ENCODE results near the gene TMEM272. TPM values are rescaled to one million over a fixed set of nuclear protein-coding genes. Genes with fewer than 3 reads are reported as not detected.

TMEM272 gene
- total RNA-seq, 1 donor from 2014 or later = 0.12 TPM

DNA sequence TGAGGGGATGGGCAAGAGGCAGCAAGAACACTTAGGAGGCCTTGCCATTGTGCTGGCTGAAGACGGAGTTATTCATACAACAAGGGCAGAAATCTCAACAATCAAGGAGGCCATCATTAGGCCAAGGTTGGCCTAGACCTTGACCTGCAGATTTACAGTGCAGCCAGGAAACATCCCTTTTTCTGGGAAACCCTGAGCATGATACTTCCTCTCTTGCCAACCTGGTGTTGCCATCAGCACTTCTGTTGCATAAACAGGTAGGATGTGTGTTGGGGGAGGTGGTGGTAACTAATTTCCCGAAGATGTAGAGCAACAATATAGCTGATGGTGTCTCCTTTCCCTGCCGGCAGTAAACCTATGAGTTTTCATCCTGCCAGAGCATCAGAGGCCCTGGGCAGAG is 8.0 kb downstream of the TMEM272 start:
- H3K9me3 Mint-ChIP-seq (ENCODE audit: low read depth) = no peaks in the 10 kb centered on the region
- TF ChIP-seq, protein P1, sequence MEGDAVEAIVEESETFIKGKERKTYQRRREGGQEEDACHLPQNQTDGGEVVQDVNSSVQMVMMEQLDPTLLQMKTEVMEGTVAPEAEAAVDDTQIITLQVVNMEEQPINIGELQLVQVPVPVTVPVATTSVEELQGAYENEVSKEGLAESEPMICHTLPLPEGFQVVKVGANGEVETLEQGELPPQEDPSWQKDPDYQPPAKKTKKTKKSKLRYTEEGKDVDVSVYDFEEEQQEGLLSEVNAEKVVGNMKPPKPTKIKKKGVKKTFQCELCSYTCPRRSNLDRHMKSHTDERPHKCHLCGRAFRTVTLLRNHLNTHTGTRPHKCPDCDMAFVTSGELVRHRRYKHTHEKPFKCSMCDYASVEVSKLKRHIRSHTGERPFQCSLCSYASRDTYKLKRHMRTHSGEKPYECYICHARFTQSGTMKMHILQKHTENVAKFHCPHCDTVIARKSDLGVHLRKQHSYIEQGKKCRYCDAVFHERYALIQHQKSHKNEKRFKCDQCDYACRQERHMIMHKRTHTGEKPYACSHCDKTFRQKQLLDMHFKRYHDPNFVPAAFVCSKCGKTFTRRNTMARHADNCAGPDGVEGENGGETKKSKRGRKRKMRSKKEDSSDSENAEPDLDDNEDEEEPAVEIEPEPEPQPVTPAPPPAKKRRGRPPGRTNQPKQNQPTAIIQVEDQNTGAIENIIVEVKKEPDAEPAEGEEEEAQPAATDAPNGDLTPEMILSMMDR (IDR thresholded peaks at IDR 0.05) = no peak
- no peak overlapping the region for H3K27ac Mint-ChIP-seq (ENCODE audit: unreplicated experiment)
- H3K4me3 Mint-ChIP-seq (ENCODE audit: unreplicated experiment) = no peak overlapping the region
- peaks cover 14% of the 10 kb centered on the region for H3K27me3 Mint-ChIP-seq (ENCODE audit: low read depth)
- DNase-seq (ENCODE audit: low spot score) = no peak
- no peaks in the 10 kb centered on the region for H3K36me3 Mint-ChIP-seq (ENCODE audit: low read depth)
- peaks cover 8% of the 10 kb centered on the region for H3K4me1 Mint-ChIP-seq (ENCODE audit: low read depth)

DNA sequence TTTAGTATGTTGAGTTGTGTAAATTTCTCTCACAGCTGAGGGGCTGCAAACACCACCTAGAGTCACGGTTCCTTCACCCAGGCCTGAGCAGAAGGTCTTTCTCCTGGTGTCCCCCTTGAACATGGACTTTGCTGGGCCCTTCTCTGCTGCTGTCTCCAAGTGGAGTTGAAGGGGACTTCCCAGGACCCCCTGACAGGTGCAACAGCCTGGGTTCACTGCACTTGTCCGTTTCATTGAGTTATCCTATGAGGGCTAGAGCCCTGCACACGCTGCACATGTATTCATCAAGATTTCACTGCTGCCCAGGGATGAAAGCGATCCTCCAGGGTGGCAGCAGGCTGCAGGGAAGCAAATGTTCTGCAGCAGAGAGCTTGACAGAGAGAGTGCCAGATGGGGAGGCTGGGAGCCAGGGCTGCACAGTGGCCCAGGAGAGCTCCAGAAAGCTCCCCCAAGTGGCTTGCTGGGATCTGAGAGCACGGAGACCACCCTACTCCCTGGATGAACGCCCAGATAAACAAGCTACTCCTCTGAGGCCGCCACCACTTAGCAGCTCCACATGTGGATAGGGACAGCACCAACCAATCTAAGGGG is 10.3 kb downstream of the TMEM272 start:
- no peak overlapping the region for H3K27ac Mint-ChIP-seq (ENCODE audit: unreplicated experiment)
- TF ChIP-seq, protein P1 (IDR thresholded peaks at IDR 0.05) = no peak
- H3K9me3 Mint-ChIP-seq (ENCODE audit: low read depth) = no peaks in the 10 kb centered on the region
- H3K4me3 Mint-ChIP-seq (ENCODE audit: unreplicated experiment) = no peak overlapping the region
- peaks cover 8% of the 10 kb centered on the region for H3K4me1 Mint-ChIP-seq (ENCODE audit: low read depth)
- H3K36me3 Mint-ChIP-seq (ENCODE audit: low read depth) = no peaks in the 10 kb centered on the region
- H3K27me3 Mint-ChIP-seq (ENCODE audit: low read depth) = peaks cover 14% of the 10 kb centered on the region
- no peak for DNase-seq (ENCODE audit: low spot score)

DNA sequence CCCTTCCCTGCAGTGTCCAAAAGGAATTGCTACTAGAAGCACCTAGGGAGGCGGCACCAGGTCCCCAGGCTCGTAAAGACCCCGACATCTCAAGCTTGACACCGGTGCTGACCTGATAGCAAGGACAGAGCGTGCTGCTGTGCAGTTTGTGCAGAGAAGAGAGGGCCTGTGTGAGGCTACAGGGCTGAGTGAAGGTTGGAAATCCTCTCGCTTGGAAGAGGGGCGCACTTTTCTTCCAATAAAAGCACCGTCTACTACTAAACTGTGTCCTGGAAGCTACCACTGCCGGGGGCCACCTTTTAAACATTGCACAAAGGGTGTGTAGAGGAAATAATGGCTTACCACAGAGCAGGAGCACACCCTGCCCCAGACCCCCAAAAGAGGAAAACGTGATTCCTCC is 11.0 kb downstream of the TMEM272 start:
- no peaks in the 10 kb centered on the region for H3K9me3 Mint-ChIP-seq (ENCODE audit: low read depth)
- no peak overlapping the region for H3K27ac Mint-ChIP-seq (ENCODE audit: unreplicated experiment)
- TF ChIP-seq, protein P1 (IDR thresholded peaks at IDR 0.05) = no peak
- H3K36me3 Mint-ChIP-seq (ENCODE audit: low read depth) = no peaks in the 10 kb centered on the region
- no peak overlapping the region for H3K4me3 Mint-ChIP-seq (ENCODE audit: unreplicated experiment)
- H3K27me3 Mint-ChIP-seq (ENCODE audit: low read depth) = peaks cover 14% of the 10 kb centered on the region
- H3K4me1 Mint-ChIP-seq (ENCODE audit: low read depth) = peaks cover 8% of the 10 kb centered on the region
- DNase-seq (ENCODE audit: low spot score) = no peak

DNA sequence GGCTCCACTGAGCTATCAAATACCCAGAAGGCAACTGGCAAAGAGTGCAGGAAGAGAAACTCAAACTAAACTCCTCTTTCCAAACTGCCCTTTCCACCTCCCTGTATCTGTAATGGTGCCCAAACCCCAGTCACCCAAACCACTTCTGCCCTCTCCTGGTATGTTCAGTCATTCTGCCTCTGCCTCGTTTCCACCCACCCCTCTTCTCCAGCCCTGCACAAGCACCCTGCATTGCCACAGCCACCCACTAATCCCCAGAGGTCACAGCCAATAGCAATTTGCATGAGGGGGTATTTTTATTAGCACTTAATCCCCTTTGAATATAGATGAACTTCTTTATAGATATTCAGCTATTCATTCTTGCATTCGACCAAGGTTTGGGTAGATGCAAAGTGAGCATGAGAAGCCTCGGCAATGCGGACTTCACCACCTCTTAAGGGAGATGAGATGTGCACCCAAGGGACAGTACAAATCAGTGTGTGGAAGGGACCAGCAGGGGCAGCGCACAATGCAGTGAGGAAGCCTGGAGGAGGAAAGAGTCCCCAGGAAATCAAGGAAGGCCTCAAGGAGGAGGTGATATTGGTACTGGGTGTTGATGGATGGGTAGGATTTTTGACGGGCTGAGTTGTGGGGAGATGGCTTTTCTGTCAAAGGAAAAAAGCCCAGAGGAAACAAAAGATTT is 12.4 kb downstream of the TMEM272 start:
- DNase-seq (ENCODE audit: low spot score) = no peak

DNA sequence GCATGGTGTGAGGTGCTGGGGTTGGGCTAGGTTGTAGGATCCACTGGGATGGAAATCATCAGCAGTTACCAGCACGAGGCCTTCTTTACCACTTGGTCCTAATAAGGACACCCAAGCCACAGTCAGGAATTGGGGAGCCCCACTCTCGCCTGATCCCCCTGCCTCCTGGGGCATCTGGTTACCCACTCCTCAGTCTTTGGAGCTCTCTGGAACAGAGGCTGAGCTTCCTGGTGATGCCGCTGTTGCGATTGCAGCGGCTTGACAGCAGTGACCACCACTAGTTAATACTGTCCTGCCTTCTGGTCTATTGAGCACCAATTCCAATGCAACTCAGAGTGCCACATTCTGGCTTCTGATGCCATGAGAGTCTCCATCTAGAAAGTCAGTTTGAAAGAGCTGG is 13.5 kb downstream of the TMEM272 start:
- H3K9me3 Mint-ChIP-seq (ENCODE audit: low read depth) = no peaks in the 10 kb centered on the region
- H3K4me3 Mint-ChIP-seq (ENCODE audit: unreplicated experiment) = no peak overlapping the region
- H3K36me3 Mint-ChIP-seq (ENCODE audit: low read depth) = no peaks in the 10 kb centered on the region
- no peak for DNase-seq (ENCODE audit: low spot score)
- no peak overlapping the region for H3K27ac Mint-ChIP-seq (ENCODE audit: unreplicated experiment)
- TF ChIP-seq, protein P1 (IDR thresholded peaks at IDR 0.05) = no peak
- no peaks in the 10 kb centered on the region for H3K4me1 Mint-ChIP-seq (ENCODE audit: low read depth)
- peaks cover 26% of the 10 kb centered on the region for H3K27me3 Mint-ChIP-seq (ENCODE audit: low read depth)

More for the DNA sequence above, 12.4 kb downstream of the TMEM272 start:
- no peak overlapping the region for H3K27ac Mint-ChIP-seq (ENCODE audit: unreplicated experiment)
- H3K27me3 Mint-ChIP-seq (ENCODE audit: low read depth) = peaks cover 23% of the 10 kb centered on the region
- H3K4me1 Mint-ChIP-seq (ENCODE audit: low read depth) = no peaks in the 10 kb centered on the region
- TF ChIP-seq, protein P1 (IDR thresholded peaks at IDR 0.05) = peak; percentile 65
- no peaks in the 10 kb centered on the region for H3K9me3 Mint-ChIP-seq (ENCODE audit: low read depth)
- no peaks in the 10 kb centered on the region for H3K36me3 Mint-ChIP-seq (ENCODE audit: low read depth)
- H3K4me3 Mint-ChIP-seq (ENCODE audit: unreplicated experiment) = no peak overlapping the region
